Neural progenitor cell (in vitro differentiated cells): Measurements from ENCODE around the gene GBP5.

Experiments used
- CTCF ChIP-seq: fragments of 200-600 bp; sonication (generic); IDR thresholded peaks from 2 replicates; pipeline ENCODE4 v1.5.1; 2017; ENCODE audit warnings: antibody characterized with exemption, mild to moderate bottlenecking
- EZH2 ChIP-seq: fragments of 200-600 bp; sonication (generic); IDR thresholded peaks from 2 replicates; pipeline ENCODE4 v1.6.1; 2017; ENCODE audit warnings: antibody characterized with exemption, mild to moderate bottlenecking, moderate library complexity
- EZH2phosphoT487 ChIP-seq: fragments of 200-600 bp; sonication (generic); IDR thresholded peaks from 2 replicates; pipeline ENCODE4 v1.6.1; 2017; ENCODE audit warnings: antibody characterized with exemption

GRCh38 chr1:89260566-89261255, 11.9 kb downstream of the GBP5 start:
- TF ChIP-seq EZH2 = no peak
- TF ChIP-seq CTCF = no peak
- no peak for TF ChIP-seq EZH2phosphoT487
